ENCODE results near the gene ZNF841. TPM values are rescaled to one million over a fixed set of nuclear protein-coding genes. Genes with fewer than 3 reads are reported as not detected.
"Not testable (repeated sequence)": the region's sequence is repeated elsewhere in the genome, so short reads cannot be mapped to it uniquely, and the experiment has no call there.

ZNF841 gene
- total and polyA plus RNA-seq, 9 of the 15 experiments (the other 6 are each of a cell fraction or from before 2014, with no cell fraction given): 3.1 to 17.1 (median 11.0) TPM

- TF ChIP-seq ZNF655 (CRISPR knock-in tag; IDR thresholded peaks at IDR 0.05): no peak
- TF ChIP-seq POU5F1 (IDR thresholded peaks at IDR 0.05; ENCODE audit: borderline replicate concordance, low read depth, low read length, partially characterized antibody): no peak
- TF ChIP-seq ID3 (CRISPR knock-in tag; IDR thresholded peaks at IDR 0.05): no peak
- TF ChIP-seq ID3 (tag; IDR thresholded peaks at IDR 0.05): peak; percentile 85; the same call in 1 of the 2 replicates
These were observed 67.4 kb downstream of the ZNF841 start, which contains the start of gene ZNF614 (continued) for GRCh38 chr19:52028027-52028779.

GRCh38 chr19:52026255-52026990 lies 69.1 kb downstream of the ZNF841 start:
- 87% methylated on average over 13 of the region's 15 CpGs for WGBS (ENCODE audit: insufficient coverage, low coverage, missing lambda C conversion rate)
- ATAC-seq; H3K27me3 ChIP-seq (ENCODE audit: control insufficient read depth in 2 of 2, insufficient read depth in 2 of 2, low read length in 2 of 2); FAIRE-seq; H3K9ac ChIP-seq (ENCODE audit: insufficient read depth in 1 of 2, low read depth in 2 of 2, low read length in 2 of 2); H2AFZ ChIP-seq (ENCODE audit: low read depth, low read length); DNase-seq (ENCODE audit: extremely low read depth in 1 of 4, low spot score in 3 of 4); H3K9me1 ChIP-seq (ENCODE audit: control insufficient read depth, insufficient read depth, low read length); H3K4me1 ChIP-seq (replicated peaks in 1 of 2; ENCODE audit: control insufficient read depth in 2 of 2, insufficient read depth in 2 of 2, low read length in 2 of 2); H3K4me3 ChIP-seq; in situ Hi-C loops (cut with MboI); BruUV-seq (replicated peaks); intact Hi-C loops (cut with micrococcal nuclease); CTCF ChIA-PET (ENCODE audit: low intra/inter-chr PET ratio); H3K4me2 ChIP-seq (ENCODE audit: insufficient read depth, low read length); H4K20me1 ChIP-seq (replicated peaks; ENCODE audit: control insufficient read depth, insufficient read depth, low read length); POLR2A ChIA-PET; H3K27ac ChIP-seq (ENCODE audit: extremely low read depth, low read depth, low read length): not testable (repeated sequence)
- H3K36me3 ChIP-seq (ENCODE audit: control insufficient read depth, insufficient read depth, low read length): peaks cover 40% of the 10 kb centered on the region
- peaks cover 26% of the 10 kb centered on the region for H3K79me2 ChIP-seq (ENCODE audit: control insufficient read depth, insufficient read depth, low read length)
- peaks cover 12% of the 10 kb centered on the region for H3K9me3 ChIP-seq (replicated peaks; ENCODE audit: control insufficient read depth, insufficient read depth, low read depth, low read length)
- TF ChIP-seq SPI1 (IDR thresholded peaks at IDR 0.05; ENCODE audit: borderline replicate concordance, low read depth, low read length): peak; percentile 27; the same call in 1 of the 2 replicates

GRCh38 chr19:52024478-52024877 lies 71.1 kb downstream of the ZNF841 start:
- WGBS (ENCODE audit: insufficient coverage, low coverage, missing lambda C conversion rate): 93% methylated on average over 3 of the region's 4 CpGs
- H4K20me1 ChIP-seq (replicated peaks; ENCODE audit: control insufficient read depth, insufficient read depth, low read length); DNase-seq (ENCODE audit: extremely low read depth in 1 of 4, low spot score in 3 of 4); ATAC-seq; POLR2A ChIA-PET; H3K4me2 ChIP-seq (ENCODE audit: insufficient read depth, low read length); H3K9ac ChIP-seq (ENCODE audit: insufficient read depth in 1 of 2, low read depth in 2 of 2, low read length in 2 of 2); intact Hi-C loops (cut with micrococcal nuclease); in situ Hi-C loops (cut with MboI); H3K9me1 ChIP-seq (ENCODE audit: control insufficient read depth, insufficient read depth, low read length); H3K4me3 ChIP-seq; H3K4me1 ChIP-seq (replicated peaks in 1 of 2; ENCODE audit: control insufficient read depth in 2 of 2, insufficient read depth in 2 of 2, low read length in 2 of 2); CTCF ChIA-PET (ENCODE audit: low intra/inter-chr PET ratio); H3K27me3 ChIP-seq (ENCODE audit: control insufficient read depth in 2 of 2, insufficient read depth in 2 of 2, low read length in 2 of 2); H2AFZ ChIP-seq (ENCODE audit: low read depth, low read length); BruUV-seq (replicated peaks); FAIRE-seq; H3K27ac ChIP-seq (ENCODE audit: extremely low read depth, low read depth, low read length): not testable (repeated sequence)
- H3K36me3 ChIP-seq (ENCODE audit: control insufficient read depth, insufficient read depth, low read length): peaks cover 59% of the 10 kb centered on the region
- peaks cover 30% of the 10 kb centered on the region for H3K79me2 ChIP-seq (ENCODE audit: control insufficient read depth, insufficient read depth, low read length)
- H3K9me3 ChIP-seq (replicated peaks; ENCODE audit: control insufficient read depth, insufficient read depth, low read depth, low read length): peaks cover 13% of the 10 kb centered on the region
